Duodenal mucosa (tissue), 2 donors: ENCODE data around the gene NPHP4.

Experiments used
- H3K27ac ChIP-seq: one replicate; pipeline ENCODE4 v1.7.0; 2013; ENCODE audit warnings: low read depth, low read length
- H3K27me3 ChIP-seq, 2 donors: one replicate each; pipeline ENCODE4 v1.7.0; 2013; ENCODE audit warnings: low read length in 2 of 2, control low read depth in 1 of 2; ENCODE audit not compliant: insufficient read depth in 2 of 2, control insufficient read depth in 1 of 2
- H3K36me3 ChIP-seq, 2 donors: one replicate each; pipeline ENCODE4 v1.7.0; 2013; ENCODE audit warnings: low read length in 2 of 2, control low read depth in 1 of 2; ENCODE audit not compliant: insufficient read depth in 2 of 2, control insufficient read depth in 1 of 2
- H3K4me1 ChIP-seq, 2 donors: one replicate each; pipeline ENCODE4 v1.7.0; 2013; ENCODE audit warnings: low read length in 2 of 2, control low read depth in 1 of 2; ENCODE audit not compliant: insufficient read depth in 2 of 2, control insufficient read depth in 1 of 2
- H3K4me3 ChIP-seq, 2 donors: one replicate each; pipeline ENCODE4 v1.7.0; 2013; ENCODE audit warnings: low read length in 2 of 2, low read depth in 1 of 2
- H3K9ac ChIP-seq, 2 donors: one replicate each; pipeline ENCODE4 v1.7.0; 2013; ENCODE audit warnings: low read length in 2 of 2, low read depth in 1 of 2
- H3K9me3 ChIP-seq, 2 donors: one replicate each; pipeline ENCODE4 v1.7.0; 2013; ENCODE audit warnings: low read length in 2 of 2, control low read depth in 1 of 2; ENCODE audit not compliant: control insufficient read depth in 1 of 2

NPHP4 gene

GRCh38 chr1:5905436-5905835, 86.8 kb downstream of the NPHP4 start:
- Histone ChIP-seq H3K36me3 (peaks cover 6 to 22% of the 10 kb centered on the region in 2 donors), H3K4me1 (no peaks in the 10 kb centered on the region), H3K4me3 (no peak overlapping the region), H3K9ac (no peak overlapping the region), H3K27ac (no peak overlapping the region), H3K9me3 (no peaks in the 10 kb centered on the region), H3K27me3 (no peaks in the 10 kb centered on the region)

GRCh38 chr1:5904551-5904950, 87.7 kb downstream of the NPHP4 start:
- Histone ChIP-seq H3K27me3 (no peaks in the 10 kb centered on the region), H3K4me1 (no peaks in the 10 kb centered on the region), H3K4me3 (no peak overlapping the region), H3K9me3 (no peaks in the 10 kb centered on the region), H3K27ac (no peak overlapping the region), H3K36me3 (peaks cover 6 to 22% of the 10 kb centered on the region in 2 donors), H3K9ac (no peak overlapping the region)

- Histone ChIP-seq H3K27me3 (no peaks in the 10 kb centered on the region), H3K36me3 (peaks cover 6 to 22% of the 10 kb centered on the region in 2 donors), H3K9me3 (no peaks in the 10 kb centered on the region), H3K4me3 (no peak overlapping the region), H3K9ac (no peak overlapping the region), H3K27ac (no peak overlapping the region), H3K4me1 (no peaks in the 10 kb centered on the region)
These were observed 88.5 kb downstream of the NPHP4 start for GRCh38 chr1:5903680-5904079.

- Histone ChIP-seq H3K9ac (no peak overlapping the region), H3K27ac (no peak overlapping the region), H3K36me3 (peaks cover 6 to 22% of the 10 kb centered on the region in 2 donors)
These were observed 89.2 kb downstream of the NPHP4 start for GRCh38 chr1:5903031-5903430.

GRCh38 chr1:5901841-5902240, 90.4 kb downstream of the NPHP4 start:
- Histone ChIP-seq H3K4me3 (no peak overlapping the region), H3K9me3 (no peaks in the 10 kb centered on the region), H3K4me1 (no peaks in the 10 kb centered on the region), H3K27me3 (no peaks in the 10 kb centered on the region), H3K36me3 (peaks cover 6 to 20% of the 10 kb centered on the region in 2 donors), H3K9ac (no peak overlapping the region), H3K27ac (no peak overlapping the region)

More at GRCh38 chr1:5903031-5903430, 89.2 kb downstream of the NPHP4 start:
- Histone ChIP-seq H3K4me1 (no peaks in the 10 kb centered on the region), H3K9me3 (no peaks in the 10 kb centered on the region), H3K27me3 (no peaks in the 10 kb centered on the region), H3K4me3 (no peak overlapping the region)

GRCh38 chr1:5901150-5901549, 91.1 kb downstream of the NPHP4 start:
- H3K9me3 ChIP-seq: no peaks in the 10 kb centered on the region
- no peak overlapping the region for H3K27ac ChIP-seq
- H3K9ac ChIP-seq: no peak overlapping the region
- no peaks in the 10 kb centered on the region for H3K27me3 ChIP-seq
- H3K4me3 ChIP-seq: no peak overlapping the region
- peaks cover 6 to 16% of the 10 kb centered on the region in 2 donors for H3K36me3 ChIP-seq
- H3K4me1 ChIP-seq: no peaks in the 10 kb centered on the region

GRCh38 chr1:5898266-5898665, 94.0 kb downstream of the NPHP4 start:
- Histone ChIP-seq H3K27ac (no peak overlapping the region), H3K4me3 (no peak overlapping the region), H3K4me1 (no peaks in the 10 kb centered on the region), H3K27me3 (no peaks in the 10 kb centered on the region), H3K9ac (no peak overlapping the region), H3K36me3 (no peaks in the 10 kb centered on the region), H3K9me3 (no peaks in the 10 kb centered on the region)

- Histone ChIP-seq H3K4me3 (no peak overlapping the region), H3K27me3 (no peaks in the 10 kb centered on the region), H3K4me1 (no peaks in the 10 kb centered on the region), H3K27ac (no peak overlapping the region), H3K9ac (no peak overlapping the region), H3K36me3 (no peaks in the 10 kb centered on the region), H3K9me3 (no peaks in the 10 kb centered on the region)
These were observed 95.2 kb downstream of the NPHP4 start for GRCh38 chr1:5896706-5897660.

GRCh38 chr1:5895446-5896406, 96.5 kb downstream of the NPHP4 start:
- Histone ChIP-seq H3K4me1 (no peaks in the 10 kb centered on the region), H3K27me3 (no peaks in the 10 kb centered on the region), H3K36me3 (no peaks in the 10 kb centered on the region), H3K9me3 (no peaks in the 10 kb centered on the region), H3K27ac (no peak overlapping the region), H3K9ac (no peak overlapping the region), H3K4me3 (no peak overlapping the region)
